Raji (cell line): Measurements from ENCODE around the gene BUD23.

Experiments used
- POLR2A ChIP-seq: IDR thresholded peaks from 2 replicates; pipeline ENCODE4 v1.6.1; 2011; ENCODE audit warnings: low read depth, low read length, control low read depth; ENCODE audit not compliant: insufficient read depth

Gene BUD23, protein sequence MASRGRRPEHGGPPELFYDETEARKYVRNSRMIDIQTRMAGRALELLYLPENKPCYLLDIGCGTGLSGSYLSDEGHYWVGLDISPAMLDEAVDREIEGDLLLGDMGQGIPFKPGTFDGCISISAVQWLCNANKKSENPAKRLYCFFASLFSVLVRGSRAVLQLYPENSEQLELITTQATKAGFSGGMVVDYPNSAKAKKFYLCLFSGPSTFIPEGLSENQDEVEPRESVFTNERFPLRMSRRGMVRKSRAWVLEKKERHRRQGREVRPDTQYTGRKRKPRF

DNA sequence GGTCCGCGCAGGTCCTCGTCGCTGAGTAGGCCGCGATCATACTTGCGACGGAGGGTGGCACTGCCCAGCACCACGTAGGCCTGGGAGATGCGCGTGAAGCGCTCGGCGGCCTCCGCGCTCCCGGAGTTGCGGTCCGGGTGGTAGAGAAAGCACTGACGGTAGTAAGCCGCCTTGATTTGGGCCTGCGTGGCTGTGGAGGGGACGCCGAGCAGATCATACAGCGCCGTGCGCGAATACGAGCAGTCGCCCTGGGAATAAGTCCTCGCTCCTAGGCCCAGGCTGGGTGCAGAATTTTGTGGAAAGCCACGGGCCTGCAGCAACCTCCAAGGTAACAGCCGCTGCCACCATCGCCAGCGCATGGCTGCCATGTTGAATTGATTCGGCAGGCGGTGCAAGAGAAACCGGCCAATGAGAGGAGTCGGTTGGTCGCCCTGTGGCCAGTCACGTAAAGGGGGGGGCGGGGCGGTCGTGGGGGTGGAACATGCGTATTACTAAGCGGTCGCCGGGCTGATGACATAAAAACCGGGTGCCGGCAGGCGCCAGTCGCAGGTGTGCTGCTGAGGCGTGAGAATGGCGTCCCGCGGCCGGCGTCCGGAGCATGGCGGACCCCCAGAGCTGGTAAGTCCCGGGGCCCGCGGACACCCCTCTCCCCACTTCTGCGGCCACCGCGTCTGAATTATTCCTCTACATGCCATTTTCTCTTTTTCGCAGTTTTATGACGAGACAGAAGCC, at the start of gene BUD23, which contains the start of gene DNAJC30:
BUD23 (plus strand) TSS at position 542 of the 732 bp plus-strand sequence; CDS start at position 571, 29 bp downstream.
DNAJC30 (minus strand) TSS at position 398 of the 732 bp plus-strand sequence; CDS start at position 368, 30 bp downstream.
- TF ChIP-seq POLR2A, result peak; percentile 76

DNA sequence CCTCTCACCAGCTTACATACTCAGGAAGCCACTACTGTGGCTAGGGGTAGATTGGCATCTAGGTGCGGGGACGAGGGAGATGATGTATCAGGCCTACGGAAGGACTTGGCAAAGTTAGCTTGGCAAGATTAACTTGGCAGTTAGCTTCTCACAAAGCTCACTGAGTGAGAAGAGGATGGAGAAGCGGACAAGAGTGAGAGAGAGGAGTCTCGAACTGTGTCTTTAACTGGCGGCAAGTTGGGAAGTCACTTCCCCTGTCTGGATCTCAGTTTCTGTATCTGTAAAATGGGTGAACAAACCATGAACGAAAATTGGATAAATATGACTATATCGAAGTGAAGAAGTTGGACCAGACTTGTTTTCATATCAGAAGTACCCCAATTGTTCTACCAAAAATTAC, 49.6 kb upstream of the BUD23 start:
- TF ChIP-seq POLR2A, result no peak

DNA sequence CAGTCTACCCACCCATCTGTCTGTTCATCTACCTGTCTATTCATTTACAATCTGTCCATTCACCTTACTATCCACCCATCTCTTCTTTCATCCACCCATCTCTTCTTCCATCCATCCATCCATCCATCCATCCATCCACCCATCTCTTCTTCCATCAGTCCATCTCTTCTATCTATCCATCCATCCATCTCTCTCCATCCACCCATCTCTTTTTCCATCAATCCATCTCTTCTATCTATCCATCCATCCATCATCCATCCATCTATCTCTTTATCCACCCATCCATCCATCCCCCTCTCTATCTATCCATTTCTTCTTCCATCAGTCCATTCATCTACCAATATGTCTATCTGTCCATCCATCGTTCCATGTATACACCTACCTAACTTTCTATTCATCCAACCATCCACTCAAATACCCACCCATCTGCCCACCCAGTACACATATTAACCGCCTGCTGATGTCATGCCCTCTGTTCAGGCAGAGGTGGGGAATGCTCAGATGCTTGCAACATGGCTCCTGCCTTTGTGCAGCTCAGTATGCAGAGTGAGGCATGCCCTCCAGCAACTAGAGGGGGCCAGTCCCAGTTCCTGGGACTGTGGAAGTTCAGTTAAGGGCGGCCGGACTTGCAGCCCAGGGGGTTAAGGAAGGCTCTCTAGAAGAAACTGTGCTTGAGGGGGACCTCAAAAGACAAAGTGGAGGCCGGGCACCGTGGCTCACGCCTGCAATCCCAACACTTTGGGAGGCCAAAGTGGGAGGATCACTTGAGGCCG, 47.8 kb upstream of the BUD23 start:
- TF ChIP-seq POLR2A, result no peak

DNA sequence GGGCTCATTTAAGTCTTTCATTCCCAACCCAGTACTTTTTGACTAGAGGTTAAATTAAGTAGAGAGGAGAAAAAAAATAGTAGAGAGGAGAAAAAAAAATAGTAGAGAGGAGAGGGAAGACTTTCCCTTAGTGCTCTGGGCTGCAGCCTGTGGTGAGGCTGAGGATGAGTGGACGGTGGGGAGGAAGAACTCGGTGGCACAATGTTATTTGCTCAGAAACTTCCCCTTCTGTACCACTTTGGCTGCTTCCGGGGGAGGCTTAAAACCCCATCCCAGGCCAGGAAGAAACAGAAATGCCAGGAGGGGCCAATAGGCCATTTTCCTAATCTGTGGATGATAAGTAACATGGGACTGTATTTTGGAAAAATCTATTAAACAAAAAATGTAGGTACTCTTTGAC, 44.5 kb upstream of the BUD23 start:
- TF ChIP-seq POLR2A, result no peak

DNA sequence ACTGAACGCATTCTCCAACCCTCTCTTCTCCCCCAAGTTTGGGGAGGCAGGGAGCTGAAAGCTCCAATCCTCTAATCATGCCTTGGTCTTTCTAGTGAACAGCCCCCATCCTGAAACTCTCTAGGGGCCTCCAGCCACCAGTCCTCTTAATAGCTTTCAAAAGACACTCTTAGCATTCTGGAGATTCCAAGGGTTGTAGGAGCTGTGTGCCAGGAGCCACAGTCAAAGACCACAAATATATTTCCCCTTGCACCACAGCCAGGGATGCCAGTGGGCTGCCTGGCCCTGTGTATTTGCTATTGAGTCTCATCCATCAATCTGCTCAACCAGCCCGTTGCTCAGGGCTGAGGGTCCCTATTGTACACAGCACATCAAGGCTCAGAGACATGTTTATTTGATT, 40.6 kb upstream of the BUD23 start:
- TF ChIP-seq POLR2A, result no peak

DNA sequence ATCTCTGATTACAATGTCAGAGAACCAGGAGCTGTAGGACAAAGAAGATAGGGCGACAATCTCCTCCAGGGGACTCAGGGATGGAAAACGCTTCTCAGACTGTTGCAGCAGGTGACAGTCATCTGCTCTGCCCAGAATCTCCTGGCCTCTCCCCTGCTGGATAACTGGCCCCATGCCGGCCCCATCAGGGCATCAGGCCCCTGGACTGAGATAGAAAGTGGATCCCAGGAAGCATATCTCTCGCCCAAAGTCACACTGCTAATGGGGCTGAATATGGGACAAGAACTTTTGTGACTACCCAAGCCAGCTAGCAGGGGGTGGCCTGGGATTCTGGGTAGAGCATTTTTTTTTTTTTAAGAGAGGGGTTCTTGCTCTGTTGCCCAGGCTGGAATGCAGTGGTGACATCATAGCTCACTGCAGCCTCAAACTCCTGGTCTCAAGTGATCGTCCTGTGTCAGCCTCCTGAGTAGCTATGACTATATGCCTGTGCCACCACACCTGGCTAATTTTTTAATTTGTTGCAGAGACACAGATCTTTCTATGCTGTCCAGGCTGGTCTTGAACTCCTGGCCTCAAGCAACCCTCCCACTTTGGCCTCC, 38.6 kb upstream of the BUD23 start:
- TF ChIP-seq POLR2A, result no peak

DNA sequence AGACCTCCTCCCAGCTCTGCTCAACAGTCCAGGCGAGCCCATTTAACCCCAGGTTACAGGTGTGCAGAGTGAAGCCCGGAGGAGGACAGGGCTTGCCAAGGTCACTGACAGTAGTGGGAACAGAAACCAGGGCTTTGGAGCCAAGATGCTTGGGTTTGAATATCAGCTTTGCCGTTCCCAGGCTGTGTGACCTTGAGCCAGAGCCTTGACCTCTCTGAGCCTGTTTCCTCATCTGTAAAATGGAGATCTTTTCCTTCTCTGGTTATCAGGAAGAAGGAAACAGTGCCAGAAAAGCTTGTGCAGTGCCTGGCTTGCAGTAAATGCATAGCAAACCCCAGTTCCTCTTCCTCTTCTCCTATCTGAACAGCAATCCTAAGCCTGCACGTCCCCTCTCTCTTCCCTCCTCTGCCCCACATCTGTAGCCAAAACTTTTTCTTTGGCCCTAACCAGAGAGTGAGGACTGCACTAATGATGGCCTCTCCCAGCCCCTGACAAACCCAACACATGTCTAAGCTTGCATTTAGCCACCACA, 37.7 kb upstream of the BUD23 start:
- TF ChIP-seq POLR2A, result no peak

DNA sequence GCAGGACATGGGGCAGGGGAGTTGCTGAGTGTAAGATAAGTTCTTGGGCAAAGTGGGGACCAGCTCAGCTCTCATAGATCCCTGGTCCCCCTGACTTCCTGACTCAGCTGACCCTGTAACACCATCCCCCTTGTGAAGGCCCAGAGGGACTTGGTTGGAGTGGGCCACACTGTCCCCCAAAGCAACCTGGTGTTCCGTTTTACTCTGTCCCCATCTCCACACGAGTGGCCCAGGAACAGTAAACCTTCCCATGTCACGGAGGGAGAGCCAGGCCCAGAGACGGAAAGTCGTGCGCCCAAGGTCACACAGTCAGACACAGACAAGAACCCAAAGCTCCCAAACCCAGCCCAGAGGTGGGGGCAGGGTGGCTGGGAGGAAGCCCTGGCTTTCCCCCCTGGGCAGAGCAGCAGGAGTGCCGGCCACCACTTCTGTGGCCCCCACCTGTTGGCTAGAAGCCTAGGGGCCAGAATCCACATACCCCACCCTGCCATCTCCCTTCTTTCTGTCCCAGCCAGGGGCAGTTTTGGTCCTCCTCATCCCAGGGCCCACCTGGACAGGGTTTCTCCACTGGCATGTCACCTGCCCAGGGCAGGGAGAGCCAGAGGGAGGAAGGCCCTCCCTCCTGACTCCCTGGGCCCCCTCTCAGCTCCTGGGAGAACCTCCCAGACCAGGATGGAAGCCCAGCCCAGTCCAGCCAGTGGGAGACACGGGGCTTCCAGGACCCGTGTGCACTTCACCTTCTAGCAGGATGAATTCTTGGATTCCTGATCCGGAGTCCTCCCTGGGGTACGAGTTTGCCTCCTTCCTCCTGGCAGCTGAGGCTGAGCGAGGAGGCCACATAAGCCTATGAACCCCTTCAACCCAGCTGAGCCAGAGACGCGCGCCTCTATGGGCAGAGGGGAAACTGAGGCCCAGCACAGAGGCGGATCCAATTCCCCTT, 36.3 kb upstream of the BUD23 start:
- no peak for TF ChIP-seq POLR2A

DNA sequence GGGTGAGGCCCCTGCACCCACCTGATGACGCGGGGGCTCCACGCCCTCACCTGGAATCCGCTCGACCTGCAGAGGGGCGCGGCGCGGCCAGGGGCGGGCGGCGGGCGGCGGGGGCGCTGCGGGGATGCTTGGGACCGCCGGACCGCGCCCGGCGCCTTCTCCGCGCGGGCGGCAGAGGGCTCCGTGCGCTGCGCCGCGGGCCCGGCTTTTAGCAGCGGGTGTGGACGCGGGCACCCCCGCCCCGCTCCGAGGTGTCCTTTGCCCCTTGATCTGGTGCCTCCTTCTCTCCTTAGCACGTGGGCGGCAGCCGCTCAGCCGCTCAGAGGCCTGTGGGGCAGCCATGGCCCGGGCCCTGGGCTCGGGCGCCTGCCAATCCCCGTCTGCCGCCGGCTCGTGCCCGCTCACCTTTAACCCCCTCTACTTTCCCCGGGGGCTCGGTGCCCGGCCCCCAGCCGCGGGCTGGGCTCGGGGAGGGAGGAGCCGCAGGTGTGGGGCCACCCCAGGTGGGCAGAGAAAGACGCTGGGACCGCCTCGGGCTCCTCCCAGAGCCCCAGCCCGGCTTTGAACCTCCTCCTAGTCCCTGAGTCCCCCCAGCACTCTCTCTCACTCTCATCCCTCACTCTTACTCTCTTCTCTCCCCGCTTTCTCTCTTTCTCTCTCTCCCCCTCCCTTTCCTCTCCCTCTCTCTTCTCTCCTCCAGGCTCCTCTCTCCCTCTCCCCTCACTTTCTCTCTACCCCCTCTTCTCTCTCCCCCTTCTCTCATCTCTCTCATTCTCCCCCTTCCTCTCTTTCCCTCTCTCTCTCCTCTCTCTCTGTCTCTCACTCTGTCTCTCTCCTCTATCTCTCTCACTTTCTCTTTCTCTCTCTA, 35.4 kb upstream of the BUD23 start:
- TF ChIP-seq POLR2A, result no peak

DNA sequence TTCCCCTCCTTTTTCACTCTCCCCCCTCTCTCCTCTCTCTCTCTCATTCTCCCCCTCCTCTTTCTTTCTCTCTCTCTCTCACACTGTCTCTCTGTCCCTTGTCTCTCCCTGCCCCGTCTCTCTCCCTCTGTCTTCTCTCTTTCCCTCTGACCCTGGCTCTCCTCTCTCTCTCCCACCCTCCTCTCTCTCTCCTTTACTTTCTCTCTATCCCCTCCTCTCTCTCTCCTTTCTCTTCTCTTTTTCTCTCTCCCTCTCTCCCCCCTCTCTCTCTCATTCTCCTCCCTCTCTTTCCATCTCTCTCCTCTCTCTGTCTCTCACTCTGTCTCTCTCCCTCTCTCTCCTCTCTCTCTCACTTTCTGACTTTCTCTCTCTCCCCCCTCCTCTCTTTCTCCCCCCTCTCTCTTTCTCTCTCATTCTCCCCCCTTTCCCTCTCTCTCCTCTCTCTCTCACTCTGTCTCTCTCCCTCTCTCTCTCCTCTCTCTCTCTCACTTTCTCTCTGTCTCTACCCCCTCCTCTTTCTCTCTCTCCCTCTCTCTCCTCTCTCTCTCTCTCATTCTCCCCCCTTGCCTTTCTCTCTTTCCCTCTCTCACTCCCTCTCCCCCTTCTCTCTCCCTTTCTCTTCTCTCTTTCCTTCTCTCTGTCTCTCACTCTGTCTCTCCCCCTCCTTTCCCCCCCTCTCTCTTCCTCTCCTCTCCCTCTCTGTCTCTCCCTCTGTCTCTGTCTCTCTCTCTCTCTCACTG, 34.6 kb upstream of the BUD23 start:
- no peak for TF ChIP-seq POLR2A

DNA sequence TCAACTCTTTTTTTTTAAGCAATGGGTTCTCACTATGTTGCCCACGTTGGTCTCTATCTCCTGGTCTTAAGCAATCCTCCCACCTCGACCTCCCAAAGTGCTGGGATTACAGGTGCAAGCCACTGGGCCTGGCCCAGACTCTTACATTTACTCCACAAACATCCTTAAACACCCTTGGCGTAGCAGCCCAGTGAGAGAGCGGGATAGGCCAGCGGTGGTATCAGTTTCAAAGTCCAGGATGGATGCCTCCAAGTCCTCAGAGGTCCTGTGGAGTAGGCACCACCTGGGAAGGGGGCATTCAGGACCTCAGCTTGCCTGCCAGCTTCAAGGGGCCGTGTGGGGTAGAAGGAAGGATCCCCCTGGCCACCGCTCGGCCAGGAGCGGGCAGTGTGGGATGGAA, 33.8 kb upstream of the BUD23 start:
- no peak for TF ChIP-seq POLR2A

DNA sequence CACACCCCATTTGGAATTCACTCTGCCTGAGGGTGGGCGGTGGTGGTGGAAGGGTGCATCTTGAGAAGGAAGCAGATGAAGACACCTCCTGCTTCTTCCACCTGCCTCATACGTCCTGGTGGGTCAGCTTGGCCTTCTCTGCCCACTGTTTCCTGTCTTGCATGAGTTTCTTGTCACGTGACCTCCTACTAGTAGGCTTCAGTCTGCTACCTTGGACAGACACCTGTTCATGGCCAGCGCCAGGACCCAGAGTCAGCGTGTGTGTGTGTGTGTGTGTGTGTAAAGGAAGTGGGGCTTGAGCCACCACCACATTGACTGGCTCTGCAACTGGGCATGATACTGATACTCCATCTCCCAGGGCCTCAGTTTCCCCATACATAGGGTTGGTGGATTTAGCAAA, 32.9 kb upstream of the BUD23 start:
- no peak for TF ChIP-seq POLR2A
